ENCODE data around the gene USP48. TPM values are rescaled to one million over a fixed set of nuclear protein-coding genes. Genes with fewer than 3 reads are reported as not detected.

Gene USP48
- polyA plus RNA-seq, 1 experiment = 43.6 TPM

DNA sequence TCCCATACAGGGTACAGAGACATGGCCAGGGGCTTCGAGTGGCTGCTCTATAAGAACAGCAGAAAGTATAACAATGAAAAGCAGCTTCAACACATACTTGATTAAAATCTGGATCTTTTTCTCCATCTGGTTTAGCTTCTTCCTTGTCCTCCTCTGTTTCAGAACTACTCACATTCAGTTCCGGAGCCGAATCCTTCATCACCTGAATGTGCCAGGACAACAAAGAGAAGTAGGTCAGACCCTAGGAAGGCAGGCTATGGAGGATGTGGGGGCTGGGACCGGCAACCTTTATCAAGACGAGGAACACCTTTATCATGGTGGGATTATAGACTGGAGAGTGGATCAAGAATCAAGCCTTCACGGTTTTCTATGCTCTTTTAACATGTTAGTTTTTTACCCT is 81.5 kb downstream of the USP48 start:
- no peaks in the 10 kb centered on the region for H3K27me3 ChIP-seq (ENCODE audit: control insufficient read depth, insufficient read depth, low read length)
- no peak for TF ChIP-seq CTCF (IDR thresholded peaks at IDR 0.05; ENCODE audit: low read depth, low read length)
- CTCF ChIA-PET = no interaction called here

DNA sequence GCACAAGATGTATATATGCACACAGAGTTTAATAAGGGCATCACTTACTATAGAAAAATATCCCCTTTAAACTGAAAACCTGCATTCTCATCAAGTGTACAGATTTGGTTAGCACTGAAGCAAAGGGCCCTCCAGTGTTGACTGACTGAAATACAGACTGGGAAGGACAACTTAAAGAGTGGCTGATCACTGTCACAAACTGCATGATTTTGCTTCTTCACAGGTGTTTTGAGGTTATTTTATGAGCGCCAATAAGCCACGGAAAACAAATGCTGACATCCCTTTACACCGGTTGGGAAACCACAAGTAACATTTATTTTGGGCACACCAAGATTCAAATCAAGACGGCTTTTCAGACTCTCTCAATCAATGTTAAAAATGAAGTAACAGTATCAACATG is 82.9 kb downstream of the USP48 start:
- no peak overlapping the region for H3K27ac ChIP-seq (ENCODE audit: low read depth, low read length)
- TF ChIP-seq CTCF (IDR thresholded peaks at IDR 0.05; ENCODE audit: low read depth, low read length) = no peak
- POLR2A ChIA-PET = no interaction called here
- DNase-seq (ENCODE audit: low read depth, low spot score) = no peak
- CTCF ChIA-PET = no interaction called here
- no peaks in the 10 kb centered on the region for H3K27me3 ChIP-seq (ENCODE audit: control insufficient read depth, insufficient read depth, low read length)
- H3K4me3 ChIP-seq (ENCODE audit: low read depth, low read length) = no peak overlapping the region
- H3K9me3 ChIP-seq (ENCODE audit: control insufficient read depth, insufficient read depth, low read length) = no peaks in the 10 kb centered on the region

More for the DNA sequence above, 81.5 kb downstream of the USP48 start:
- Histone ChIP-seq H3K27ac (ENCODE audit: low read depth, low read length) (no peak overlapping the region), H3K4me3 (ENCODE audit: low read depth, low read length) (no peak overlapping the region), H3K9me3 (ENCODE audit: control insufficient read depth, insufficient read depth, low read length) (no peaks in the 10 kb centered on the region)
- POLR2A ChIA-PET = no interaction called here
- DNase-seq (ENCODE audit: low read depth, low spot score) = no peak

- H3K9me3 ChIP-seq (ENCODE audit: control insufficient read depth, insufficient read depth, low read length) = no peaks in the 10 kb centered on the region
- no peak for DNase-seq (ENCODE audit: low read depth, low spot score)
- H3K27ac ChIP-seq (ENCODE audit: low read depth, low read length) = no peak overlapping the region
- ChIA-PET POLR2A (no interaction called here), CTCF (no interaction called here)
- no peaks in the 10 kb centered on the region for H3K27me3 ChIP-seq (ENCODE audit: control insufficient read depth, insufficient read depth, low read length)
- no peak overlapping the region for H3K4me3 ChIP-seq (ENCODE audit: low read depth, low read length)
- no peak for TF ChIP-seq CTCF (IDR thresholded peaks at IDR 0.05; ENCODE audit: low read depth, low read length)
Measured at GRCh38 chr1:21696931-21697330, 86.0 kb downstream of the USP48 start.

- no peak overlapping the region for H3K4me3 ChIP-seq (ENCODE audit: low read depth, low read length)
- H3K27me3 ChIP-seq (ENCODE audit: control insufficient read depth, insufficient read depth, low read length) = no peaks in the 10 kb centered on the region
- TF ChIP-seq CTCF (IDR thresholded peaks at IDR 0.05; ENCODE audit: low read depth, low read length) = no peak
- H3K9me3 ChIP-seq (ENCODE audit: control insufficient read depth, insufficient read depth, low read length) = no peaks in the 10 kb centered on the region
- POLR2A ChIA-PET = no interaction called here
- H3K27ac ChIP-seq (ENCODE audit: low read depth, low read length) = no peak overlapping the region
- CTCF ChIA-PET = no interaction called here
- no peak for DNase-seq (ENCODE audit: low read depth, low spot score)
Measured at GRCh38 chr1:21693732-21694131, 89.2 kb downstream of the USP48 start.

DNA sequence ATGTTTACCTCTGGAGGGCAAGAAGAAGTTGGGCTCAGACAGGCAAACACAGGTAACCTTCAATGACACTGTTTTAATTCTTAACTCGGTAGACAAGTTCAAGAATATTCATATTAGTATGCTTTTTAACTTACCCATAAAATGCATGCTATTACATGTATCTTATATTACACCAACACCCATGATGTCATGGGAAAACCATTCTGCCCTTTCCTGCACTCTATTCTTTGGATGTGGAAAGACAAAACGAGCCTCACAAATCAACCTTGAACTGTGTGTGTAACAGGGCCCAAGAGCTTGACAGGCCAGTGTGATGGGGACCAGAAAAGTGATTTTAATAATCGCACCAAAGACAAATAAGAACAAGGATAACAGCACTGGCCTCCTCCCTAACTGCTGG is 91.2 kb downstream of the USP48 start:
- H3K27ac ChIP-seq (ENCODE audit: low read depth, low read length) = no peak overlapping the region
- TF ChIP-seq CTCF (IDR thresholded peaks at IDR 0.05; ENCODE audit: low read depth, low read length) = no peak
- CTCF ChIA-PET = no interaction called here
- H3K9me3 ChIP-seq (ENCODE audit: control insufficient read depth, insufficient read depth, low read length) = no peaks in the 10 kb centered on the region
- POLR2A ChIA-PET = no interaction called here
- DNase-seq (ENCODE audit: low read depth, low spot score) = no peak
- no peaks in the 10 kb centered on the region for H3K27me3 ChIP-seq (ENCODE audit: control insufficient read depth, insufficient read depth, low read length)
- no peak overlapping the region for H3K4me3 ChIP-seq (ENCODE audit: low read depth, low read length)

Data from AG04450 (cell line).